ENCODE measurements around the gene TPGS1.
A peak's percentile ranks its signal among the peaks of the same experiment; 100 is the strongest.

Gene TPGS1

DNA sequence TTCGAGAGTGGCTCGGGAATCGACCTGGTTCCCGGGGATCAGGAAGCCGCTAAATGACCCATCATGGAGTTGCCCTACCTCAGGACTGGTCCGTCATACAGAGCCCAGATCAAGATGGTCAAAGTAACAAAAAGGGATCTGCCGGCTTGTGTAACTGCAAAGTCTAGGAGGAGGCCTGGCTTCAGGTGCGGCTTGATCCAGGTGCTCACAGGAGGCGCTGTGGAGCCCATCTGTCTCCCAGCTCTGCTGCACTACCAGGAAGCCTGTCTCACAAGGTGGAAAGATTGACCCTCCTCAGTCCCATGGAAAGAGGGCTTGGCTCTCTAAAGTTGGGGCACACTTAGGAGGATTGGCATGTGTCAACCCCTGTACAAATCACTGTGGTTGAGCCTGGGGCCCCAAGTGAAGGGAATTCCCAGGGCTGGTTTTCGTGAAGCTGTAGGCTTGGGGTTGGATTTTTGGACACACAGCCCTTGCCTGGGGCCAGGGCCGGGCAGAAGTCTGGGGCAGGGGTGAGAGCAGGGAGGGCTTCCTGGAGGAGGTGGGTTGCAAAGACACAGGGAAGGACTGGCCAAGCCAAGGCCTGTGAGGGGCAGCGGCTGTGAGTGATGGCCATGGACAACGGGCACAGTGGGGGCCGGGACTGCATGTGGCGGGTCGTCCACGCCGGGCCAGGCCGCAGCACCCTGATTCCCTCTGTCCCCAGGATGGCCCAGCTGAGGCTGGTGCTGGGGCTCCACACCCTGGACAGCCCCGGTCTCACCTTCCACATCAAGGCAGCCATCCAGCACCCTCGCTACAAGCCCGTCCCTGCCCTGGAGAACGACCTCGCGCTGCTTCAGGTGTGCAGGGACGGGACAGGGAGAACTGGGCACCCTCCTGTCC, 40.8 kb downstream of the TPGS1 start:
- Histone ChIP-seq H3K27me3 (ENCODE audit: control insufficient read depth, insufficient read depth, low read length) (no peaks in the 10 kb centered on the region), H3K4me1 (ENCODE audit: control insufficient read depth, insufficient read depth, low read length) (peaks cover 2% of the 10 kb centered on the region), H3K4me3 (ENCODE audit: low read length) (no peak overlapping the region), H3K9ac (ENCODE audit: low read length) (no peak overlapping the region), H3K27ac (ENCODE audit: low read depth, low read length) (no peak overlapping the region), H3K36me3 (ENCODE audit: control insufficient read depth, insufficient read depth, low read length) (no peaks in the 10 kb centered on the region)

DNA sequence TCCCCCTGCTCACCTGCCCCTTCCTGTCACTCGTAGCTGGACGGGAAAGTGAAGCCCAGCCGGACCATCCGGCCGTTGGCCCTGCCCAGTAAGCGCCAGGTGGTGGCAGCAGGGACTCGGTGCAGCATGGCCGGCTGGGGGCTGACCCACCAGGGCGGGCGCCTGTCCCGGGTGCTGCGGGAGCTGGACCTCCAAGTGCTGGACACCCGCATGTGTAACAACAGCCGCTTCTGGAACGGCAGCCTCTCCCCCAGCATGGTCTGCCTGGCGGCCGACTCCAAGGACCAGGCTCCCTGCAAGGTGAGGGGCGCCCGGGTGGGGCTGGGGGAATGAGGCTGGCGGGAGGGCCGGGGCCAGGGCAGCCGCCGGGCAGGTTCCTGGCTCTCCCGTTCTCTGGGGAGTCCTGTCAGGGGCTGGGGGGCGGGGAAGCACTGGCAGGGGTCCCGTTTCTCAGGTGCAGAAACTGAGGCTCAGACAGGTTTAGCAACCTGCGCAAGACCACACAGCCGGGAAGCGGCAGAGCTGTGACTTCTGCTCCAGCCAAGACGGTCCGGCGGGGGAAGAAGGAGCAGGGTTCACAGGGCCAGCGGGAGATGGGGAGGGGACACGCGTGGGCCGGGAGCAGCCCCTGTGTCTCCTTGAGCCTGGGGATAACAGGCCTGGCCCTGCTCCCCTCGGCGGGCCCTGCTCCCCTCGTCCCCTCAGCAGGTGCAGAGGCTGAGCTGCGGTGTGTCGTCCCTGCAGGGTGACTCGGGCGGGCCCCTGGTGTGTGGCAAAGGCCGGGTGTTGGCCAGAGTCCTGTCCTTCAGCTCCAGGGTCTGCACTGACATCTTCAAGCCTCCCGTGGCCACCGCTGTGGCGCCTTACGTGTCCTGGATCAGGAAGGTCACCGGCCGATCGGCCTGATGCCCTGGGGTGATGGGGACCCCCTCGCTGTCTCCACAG, 41.9 kb downstream of the TPGS1 start:
- peaks cover under 1% of the 10 kb centered on the region for H3K4me1 ChIP-seq (ENCODE audit: control insufficient read depth, insufficient read depth, low read length)
- no peak overlapping the region for H3K4me3 ChIP-seq (ENCODE audit: low read length)
- no peak overlapping the region for H3K9ac ChIP-seq (ENCODE audit: low read length)
- H3K36me3 ChIP-seq (ENCODE audit: control insufficient read depth, insufficient read depth, low read length): no peaks in the 10 kb centered on the region
- H3K27ac ChIP-seq (ENCODE audit: low read depth, low read length): no peak overlapping the region
- no peaks in the 10 kb centered on the region for H3K27me3 ChIP-seq (ENCODE audit: control insufficient read depth, insufficient read depth, low read length)

DNA sequence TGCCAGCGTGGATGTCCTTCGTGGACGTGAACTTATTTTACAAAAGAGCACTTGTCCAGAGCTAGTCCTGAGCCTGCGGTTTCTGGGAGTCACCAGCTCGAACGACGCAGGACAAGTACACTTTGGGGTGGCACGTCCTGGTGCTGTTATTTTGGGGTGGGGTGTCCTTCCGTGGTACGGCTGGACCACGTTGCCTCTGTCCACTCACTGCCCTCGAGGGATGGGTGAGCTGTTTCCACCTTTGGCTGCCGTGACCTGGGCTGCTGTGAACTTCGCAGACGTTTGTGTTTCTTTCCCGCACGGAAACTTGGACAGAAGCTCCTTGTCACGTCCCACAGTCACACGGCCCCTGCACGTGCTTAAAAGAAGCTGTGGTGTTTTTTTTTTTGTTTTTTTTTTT, 47.5 kb downstream of the TPGS1 start:
- Histone ChIP-seq H3K4me3 (ENCODE audit: low read length) (no peak overlapping the region), H3K4me1 (ENCODE audit: control insufficient read depth, insufficient read depth, low read length) (peaks cover 7% of the 10 kb centered on the region), H3K27ac (ENCODE audit: low read depth, low read length) (no peak overlapping the region), H3K36me3 (ENCODE audit: control insufficient read depth, insufficient read depth, low read length) (no peaks in the 10 kb centered on the region), H3K9ac (ENCODE audit: low read length) (no peak overlapping the region), H3K27me3 (ENCODE audit: control insufficient read depth, insufficient read depth, low read length) (no peaks in the 10 kb centered on the region)

DNA sequence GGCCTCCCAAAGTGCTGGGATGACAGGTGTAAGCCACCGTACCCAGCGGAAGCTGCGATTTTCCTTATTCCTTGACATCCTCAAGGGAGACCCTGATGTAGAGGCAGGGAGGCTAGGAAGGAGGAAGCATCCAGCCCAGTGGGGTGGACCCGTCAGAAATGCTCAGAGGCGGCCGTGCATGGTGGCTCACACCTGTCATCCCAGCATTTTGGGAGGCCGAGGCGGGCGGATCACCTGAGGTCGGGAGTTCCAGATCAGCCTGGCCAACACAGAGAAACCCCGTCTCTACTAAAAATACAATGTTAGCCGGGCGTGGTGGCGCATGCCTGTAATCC, 48.1 kb downstream of the TPGS1 start:
- Histone ChIP-seq H3K4me3 (ENCODE audit: low read length) (no peak overlapping the region), H3K27ac (ENCODE audit: low read depth, low read length) (no peak overlapping the region), H3K9ac (ENCODE audit: low read length) (no peak overlapping the region), H3K36me3 (ENCODE audit: control insufficient read depth, insufficient read depth, low read length) (no peaks in the 10 kb centered on the region), H3K27me3 (ENCODE audit: control insufficient read depth, insufficient read depth, low read length) (no peaks in the 10 kb centered on the region), H3K4me1 (ENCODE audit: control insufficient read depth, insufficient read depth, low read length) (peaks cover 7% of the 10 kb centered on the region)

DNA sequence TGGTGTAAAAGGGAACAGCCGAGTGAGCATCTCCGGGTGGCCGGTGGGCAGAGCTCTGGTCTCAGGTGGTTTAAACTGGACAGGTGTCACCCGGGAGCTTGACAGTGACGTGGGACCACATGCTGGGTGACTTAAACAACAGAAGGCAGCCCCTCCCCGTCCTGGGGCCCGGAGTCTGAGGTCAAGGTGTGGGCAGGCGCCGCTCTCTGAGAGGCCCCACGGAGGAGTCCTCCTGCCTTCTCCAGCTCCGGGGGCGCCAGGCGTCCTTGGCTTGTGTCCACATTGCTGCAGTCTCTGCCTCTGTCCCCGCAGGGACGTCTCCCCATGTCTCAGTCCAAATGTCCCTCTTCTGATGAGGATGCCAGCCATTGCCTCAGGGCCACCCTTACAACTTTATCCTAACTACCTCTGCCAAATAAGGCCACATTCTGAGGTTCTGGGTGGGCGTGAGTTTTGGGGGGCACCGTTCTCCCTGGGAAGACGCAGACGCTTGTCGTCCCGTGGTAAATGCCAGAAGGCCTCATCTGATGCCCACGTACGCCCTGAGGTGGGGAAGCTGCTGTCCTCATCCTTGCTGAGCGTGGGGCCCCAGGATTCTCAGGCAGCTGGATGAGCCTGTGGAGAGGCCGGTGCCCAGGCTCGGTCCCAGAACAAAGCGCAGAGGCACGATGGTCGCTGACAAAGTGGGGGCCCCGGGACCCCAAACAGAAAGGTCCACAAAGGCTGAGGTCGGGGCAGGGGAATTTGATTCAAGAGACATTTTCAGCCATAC, 49.5 kb downstream of the TPGS1 start:
- Histone ChIP-seq H3K4me3 (ENCODE audit: low read length) (no peak overlapping the region), H3K36me3 (ENCODE audit: control insufficient read depth, insufficient read depth, low read length) (no peaks in the 10 kb centered on the region), H3K4me1 (ENCODE audit: control insufficient read depth, insufficient read depth, low read length) (peaks cover 7% of the 10 kb centered on the region), H3K9ac (ENCODE audit: low read length) (no peak overlapping the region), H3K27ac (ENCODE audit: low read depth, low read length) (no peak overlapping the region), H3K27me3 (ENCODE audit: control insufficient read depth, insufficient read depth, low read length) (no peaks in the 10 kb centered on the region)

DNA sequence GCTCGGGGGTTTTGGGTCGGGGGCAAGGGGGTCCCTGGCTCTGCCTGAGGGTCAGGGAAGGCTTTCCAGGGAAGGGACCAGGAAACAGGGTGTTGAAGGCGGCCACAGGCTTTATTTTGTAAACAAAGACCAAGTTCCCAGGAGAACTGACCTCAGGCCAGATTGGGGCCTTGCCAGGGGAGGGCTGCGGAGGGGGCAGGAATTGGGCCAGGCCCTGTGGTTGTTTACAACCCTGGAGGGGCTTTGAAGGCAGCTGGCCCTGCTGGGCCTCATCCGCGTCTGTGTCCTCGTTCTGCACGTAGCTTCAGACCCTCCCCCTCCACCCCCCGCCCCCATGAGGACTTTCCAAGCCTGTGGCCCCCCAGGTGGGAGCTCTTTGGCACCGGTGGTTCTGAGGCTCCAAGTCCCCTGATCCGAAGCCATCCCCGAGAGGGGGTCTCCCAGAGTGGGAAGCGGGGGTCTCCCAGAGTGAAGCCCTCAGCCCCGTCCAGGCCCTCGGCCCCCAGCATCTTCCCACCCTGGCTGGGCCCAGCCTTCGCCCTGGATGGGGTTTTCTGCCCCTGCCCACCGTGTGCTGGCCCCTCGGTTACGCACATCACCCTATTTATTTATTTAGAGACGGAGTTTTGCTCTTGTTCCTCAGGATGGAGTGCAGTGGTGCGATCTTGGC, 51.6 kb downstream of the TPGS1 start:
- H3K4me3 ChIP-seq (ENCODE audit: low read length): no peak overlapping the region
- no peaks in the 10 kb centered on the region for H3K27me3 ChIP-seq (ENCODE audit: control insufficient read depth, insufficient read depth, low read length)
- H3K4me1 ChIP-seq (ENCODE audit: control insufficient read depth, insufficient read depth, low read length): peaks cover 7% of the 10 kb centered on the region
- no peaks in the 10 kb centered on the region for H3K36me3 ChIP-seq (ENCODE audit: control insufficient read depth, insufficient read depth, low read length)
- peak overlapping the region; percentile 40 for H3K9ac ChIP-seq (ENCODE audit: low read length)
- peak overlapping the region; percentile 24 for H3K27ac ChIP-seq (ENCODE audit: low read depth, low read length)

DNA sequence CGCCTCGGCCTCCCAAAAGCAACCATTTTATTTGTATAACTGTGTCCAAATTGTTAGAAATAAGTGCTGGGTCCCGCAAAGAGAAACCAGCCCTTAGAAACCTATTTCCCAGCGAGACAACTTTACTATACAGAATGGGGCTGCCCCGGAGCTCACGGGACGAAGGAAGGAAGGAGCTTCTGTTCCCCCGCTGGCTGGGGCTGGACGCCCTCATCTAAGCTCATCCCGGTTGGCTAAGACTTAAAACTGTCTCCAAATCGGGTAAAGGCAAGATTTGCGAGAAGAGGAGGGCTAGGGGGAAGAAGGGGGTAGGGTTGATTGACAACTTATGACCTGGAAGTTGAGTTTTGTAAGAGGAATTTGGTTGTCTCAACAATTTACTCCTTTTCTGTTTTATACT, 52.8 kb downstream of the TPGS1 start:
- no peaks in the 10 kb centered on the region for H3K27me3 ChIP-seq (ENCODE audit: control insufficient read depth, insufficient read depth, low read length)
- no peak overlapping the region for H3K9ac ChIP-seq (ENCODE audit: low read length)
- H3K27ac ChIP-seq (ENCODE audit: low read depth, low read length): no peak overlapping the region
- H3K36me3 ChIP-seq (ENCODE audit: control insufficient read depth, insufficient read depth, low read length): no peaks in the 10 kb centered on the region
- H3K4me3 ChIP-seq (ENCODE audit: low read length): no peak overlapping the region
- H3K4me1 ChIP-seq (ENCODE audit: control insufficient read depth, insufficient read depth, low read length): peaks cover 7% of the 10 kb centered on the region

GRCh38 chr19:566403-566802, 59.1 kb downstream of the TPGS1 start:
- peak overlapping the region; percentile 24 for H3K9ac ChIP-seq (ENCODE audit: low read length)
- no peaks in the 10 kb centered on the region for H3K36me3 ChIP-seq (ENCODE audit: control insufficient read depth, insufficient read depth, low read length)
- H3K27me3 ChIP-seq (ENCODE audit: control insufficient read depth, insufficient read depth, low read length): no peaks in the 10 kb centered on the region
- H3K4me3 ChIP-seq (ENCODE audit: low read length): no peak overlapping the region
- peak overlapping the region; percentile 88 for H3K27ac ChIP-seq (ENCODE audit: low read depth, low read length)
- H3K4me1 ChIP-seq (ENCODE audit: control insufficient read depth, insufficient read depth, low read length): peaks cover 13% of the 10 kb centered on the region

- Histone ChIP-seq H3K27ac (ENCODE audit: low read depth, low read length) (peak overlapping the region; percentile 88), H3K27me3 (ENCODE audit: control insufficient read depth, insufficient read depth, low read length) (no peaks in the 10 kb centered on the region), H3K4me3 (ENCODE audit: low read length) (peak overlapping the region; percentile 29), H3K4me1 (ENCODE audit: control insufficient read depth, insufficient read depth, low read length) (peaks cover 15% of the 10 kb centered on the region), H3K36me3 (ENCODE audit: control insufficient read depth, insufficient read depth, low read length) (no peaks in the 10 kb centered on the region), H3K9ac (ENCODE audit: low read length) (no peak overlapping the region)
Measured at GRCh38 chr19:566844-567243, 59.5 kb downstream of the TPGS1 start.

- H3K4me1 ChIP-seq (ENCODE audit: control insufficient read depth, insufficient read depth, low read length): peaks cover 15% of the 10 kb centered on the region
- H3K27ac ChIP-seq (ENCODE audit: low read depth, low read length): peak overlapping the region; percentile 88
- peak overlapping the region; percentile 29 for H3K4me3 ChIP-seq (ENCODE audit: low read length)
- H3K27me3 ChIP-seq (ENCODE audit: control insufficient read depth, insufficient read depth, low read length): no peaks in the 10 kb centered on the region
- H3K36me3 ChIP-seq (ENCODE audit: control insufficient read depth, insufficient read depth, low read length): no peaks in the 10 kb centered on the region
- no peak overlapping the region for H3K9ac ChIP-seq (ENCODE audit: low read length)
Measured at GRCh38 chr19:567296-567900, 60.1 kb downstream of the TPGS1 start.
